ENCODE results near the gene NUDCD3.

DNA sequence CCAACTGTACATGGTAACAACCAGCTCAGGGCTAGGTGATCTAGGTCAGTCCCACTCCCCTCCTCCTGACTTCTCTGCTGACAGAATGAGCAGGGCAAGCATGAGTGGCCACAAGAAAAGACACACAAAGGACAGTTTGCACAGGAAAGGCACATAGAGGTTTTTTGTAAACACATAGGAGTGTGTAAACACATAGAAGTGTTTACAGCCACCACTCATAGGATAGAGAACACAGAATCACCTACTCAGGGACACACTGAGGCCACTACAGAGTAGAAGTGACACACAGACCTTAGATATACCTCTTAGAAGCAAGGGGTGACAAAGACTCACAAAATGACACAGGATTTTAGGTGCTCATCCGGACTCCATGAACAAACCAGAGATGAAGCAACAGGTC lies 19.0 kb downstream of the NUDCD3 start:
- TF ChIP-seq, protein P1, sequence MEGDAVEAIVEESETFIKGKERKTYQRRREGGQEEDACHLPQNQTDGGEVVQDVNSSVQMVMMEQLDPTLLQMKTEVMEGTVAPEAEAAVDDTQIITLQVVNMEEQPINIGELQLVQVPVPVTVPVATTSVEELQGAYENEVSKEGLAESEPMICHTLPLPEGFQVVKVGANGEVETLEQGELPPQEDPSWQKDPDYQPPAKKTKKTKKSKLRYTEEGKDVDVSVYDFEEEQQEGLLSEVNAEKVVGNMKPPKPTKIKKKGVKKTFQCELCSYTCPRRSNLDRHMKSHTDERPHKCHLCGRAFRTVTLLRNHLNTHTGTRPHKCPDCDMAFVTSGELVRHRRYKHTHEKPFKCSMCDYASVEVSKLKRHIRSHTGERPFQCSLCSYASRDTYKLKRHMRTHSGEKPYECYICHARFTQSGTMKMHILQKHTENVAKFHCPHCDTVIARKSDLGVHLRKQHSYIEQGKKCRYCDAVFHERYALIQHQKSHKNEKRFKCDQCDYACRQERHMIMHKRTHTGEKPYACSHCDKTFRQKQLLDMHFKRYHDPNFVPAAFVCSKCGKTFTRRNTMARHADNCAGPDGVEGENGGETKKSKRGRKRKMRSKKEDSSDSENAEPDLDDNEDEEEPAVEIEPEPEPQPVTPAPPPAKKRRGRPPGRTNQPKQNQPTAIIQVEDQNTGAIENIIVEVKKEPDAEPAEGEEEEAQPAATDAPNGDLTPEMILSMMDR (IDR thresholded peaks at IDR 0.05): no peak
- no peak for TF ChIP-seq POLR2A (IDR thresholded peaks at IDR 0.05)
